Measurements from ENCODE around the gene ROR2. TPM values are rescaled to one million over a fixed set of nuclear protein-coding genes. Genes with fewer than 3 reads are reported as not detected.

Gene ROR2
- total and polyA plus RNA-seq, 4 donors, result 2.7 to 32.3 (median 9.2) TPM

DNA sequence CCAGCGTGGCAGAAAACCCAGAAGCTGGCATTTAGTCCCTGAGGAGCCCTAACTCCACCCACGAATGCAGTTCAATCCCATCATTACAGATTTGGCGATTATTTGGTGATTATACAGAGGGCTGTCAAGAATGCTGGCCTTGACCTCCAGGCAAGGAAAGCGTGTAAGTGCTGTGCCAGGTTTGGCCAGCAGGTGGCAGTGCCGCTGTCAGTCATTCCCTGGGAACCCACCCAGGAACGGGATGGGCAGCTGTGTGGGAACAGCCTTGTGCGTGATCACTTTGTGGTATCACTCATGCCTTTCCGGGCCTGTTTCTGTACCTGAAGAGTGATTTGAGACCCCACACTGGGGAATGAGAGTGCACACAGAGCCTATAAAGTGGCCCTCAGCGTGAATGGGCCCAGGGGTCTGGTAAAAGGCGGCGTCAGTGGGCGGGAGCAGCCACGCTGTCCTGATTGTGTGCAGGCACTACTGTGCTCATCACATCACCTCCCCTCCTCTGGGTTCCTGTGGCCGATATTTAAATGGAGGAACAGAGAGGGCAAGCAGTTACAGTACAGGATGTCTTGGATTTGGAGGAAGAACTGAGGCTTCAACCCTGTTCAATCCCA lies 215.6 kb downstream of the ROR2 start:
- H3K36me3 ChIP-seq (ENCODE audit: control insufficient read depth in 4 of 4, insufficient read depth in 4 of 4, low read length in 4 of 4), result peaks cover 0 to 37% (median 10%) of the 10 kb centered on the region in 4 donors
- ATAC-seq (ENCODE audit: insufficient read depth, low FRiP score) (peak; percentile 71), DNase-seq (peak; percentile 62 to 74 (median 72))
- no peak overlapping the region for H3K27ac ChIP-seq (ENCODE audit: low read depth in 1 of 2, low read length in 1 of 2)
- 41 to 44% methylated on average over 14 of the region's 14 CpGs for WGBS, 2 donors
- H3K4me3 ChIP-seq, result no peak overlapping the region
- peaks cover 0 to 2% (median 0%) of the 10 kb centered on the region in 5 donors for H3K4me1 ChIP-seq (ENCODE audit: control insufficient read depth in 5 of 5, insufficient read depth in 5 of 5, low read length in 5 of 5)
- peaks cover 0 to 2% (median 0%) of the 10 kb centered on the region in 4 donors for H3K9me3 ChIP-seq (ENCODE audit: control insufficient read depth in 4 of 4, insufficient read depth in 3 of 4, low read length in 3 of 4)
- H3K27me3 ChIP-seq (ENCODE audit: control insufficient read depth in 3 of 3, insufficient read depth in 3 of 3, low read length in 2 of 3), result no peaks in the 10 kb centered on the region
- H3K9ac ChIP-seq (ENCODE audit: insufficient read depth in 1 of 2, low read length in 2 of 2), result no peak overlapping the region
- TF ChIP-seq, protein P1, sequence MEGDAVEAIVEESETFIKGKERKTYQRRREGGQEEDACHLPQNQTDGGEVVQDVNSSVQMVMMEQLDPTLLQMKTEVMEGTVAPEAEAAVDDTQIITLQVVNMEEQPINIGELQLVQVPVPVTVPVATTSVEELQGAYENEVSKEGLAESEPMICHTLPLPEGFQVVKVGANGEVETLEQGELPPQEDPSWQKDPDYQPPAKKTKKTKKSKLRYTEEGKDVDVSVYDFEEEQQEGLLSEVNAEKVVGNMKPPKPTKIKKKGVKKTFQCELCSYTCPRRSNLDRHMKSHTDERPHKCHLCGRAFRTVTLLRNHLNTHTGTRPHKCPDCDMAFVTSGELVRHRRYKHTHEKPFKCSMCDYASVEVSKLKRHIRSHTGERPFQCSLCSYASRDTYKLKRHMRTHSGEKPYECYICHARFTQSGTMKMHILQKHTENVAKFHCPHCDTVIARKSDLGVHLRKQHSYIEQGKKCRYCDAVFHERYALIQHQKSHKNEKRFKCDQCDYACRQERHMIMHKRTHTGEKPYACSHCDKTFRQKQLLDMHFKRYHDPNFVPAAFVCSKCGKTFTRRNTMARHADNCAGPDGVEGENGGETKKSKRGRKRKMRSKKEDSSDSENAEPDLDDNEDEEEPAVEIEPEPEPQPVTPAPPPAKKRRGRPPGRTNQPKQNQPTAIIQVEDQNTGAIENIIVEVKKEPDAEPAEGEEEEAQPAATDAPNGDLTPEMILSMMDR (IDR thresholded peaks at IDR 0.05; ENCODE audit: control extremely low read depth, extremely low read depth), result peak; percentile 65

DNA sequence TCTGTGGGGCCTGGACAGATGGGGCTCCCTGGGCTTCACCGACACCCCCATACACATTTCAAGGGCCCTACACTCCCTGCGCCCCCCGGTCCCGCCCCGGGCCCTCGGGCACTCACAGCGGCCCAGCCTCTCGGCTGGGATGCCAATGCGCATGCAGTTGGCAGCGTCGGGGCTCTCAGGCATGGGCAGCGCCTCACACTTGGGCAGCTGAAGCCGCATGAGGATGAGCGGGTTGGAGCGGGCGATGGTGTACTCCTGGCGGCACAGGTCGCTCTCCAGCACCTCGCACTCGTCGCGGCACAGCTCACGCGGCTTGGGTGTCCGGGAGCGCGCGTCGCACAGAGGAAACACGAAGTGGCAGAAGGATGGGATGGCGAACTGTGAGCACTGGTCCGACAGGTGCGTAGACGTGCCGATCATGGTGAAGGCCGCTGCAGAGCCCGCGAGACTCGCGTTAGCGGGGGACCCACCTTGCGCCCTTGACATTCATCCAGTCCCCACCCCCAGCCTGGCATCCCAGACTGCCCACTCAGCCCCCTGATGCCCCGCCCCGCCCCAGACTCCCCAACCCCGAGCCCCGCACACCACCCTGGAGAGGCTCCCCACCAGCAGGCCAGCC lies 216.9 kb downstream of the ROR2 start:
- Histone ChIP-seq H3K27me3 (ENCODE audit: control insufficient read depth in 3 of 3, insufficient read depth in 3 of 3, low read length in 2 of 3) (no peaks in the 10 kb centered on the region), H3K9ac (ENCODE audit: insufficient read depth in 1 of 2, low read length in 2 of 2) (no peak overlapping the region), H3K36me3 (ENCODE audit: control insufficient read depth in 4 of 4, insufficient read depth in 4 of 4, low read length in 4 of 4) (peaks cover 0 to 45% (median 10%) of the 10 kb centered on the region in 4 donors), H3K4me1 (ENCODE audit: control insufficient read depth in 5 of 5, insufficient read depth in 5 of 5, low read length in 5 of 5) (peaks cover 0 to 2% (median 0%) of the 10 kb centered on the region in 5 donors), H3K27ac (ENCODE audit: low read depth in 1 of 2, low read length in 1 of 2) (no peak overlapping the region), H3K9me3 (ENCODE audit: control insufficient read depth in 4 of 4, insufficient read depth in 3 of 4, low read length in 3 of 4) (peaks cover 0 to 2% (median 0%) of the 10 kb centered on the region in 4 donors), H3K4me3 (no peak overlapping the region)
- DNase-seq (no peak), ATAC-seq (ENCODE audit: insufficient read depth, low FRiP score) (no peak)
- WGBS, 2 donors, result 97 to 98% methylated on average over 45 to 46 of the region's 46 CpGs
- TF ChIP-seq, protein P1 (IDR thresholded peaks at IDR 0.05; ENCODE audit: control extremely low read depth, extremely low read depth), result no peak

DNA sequence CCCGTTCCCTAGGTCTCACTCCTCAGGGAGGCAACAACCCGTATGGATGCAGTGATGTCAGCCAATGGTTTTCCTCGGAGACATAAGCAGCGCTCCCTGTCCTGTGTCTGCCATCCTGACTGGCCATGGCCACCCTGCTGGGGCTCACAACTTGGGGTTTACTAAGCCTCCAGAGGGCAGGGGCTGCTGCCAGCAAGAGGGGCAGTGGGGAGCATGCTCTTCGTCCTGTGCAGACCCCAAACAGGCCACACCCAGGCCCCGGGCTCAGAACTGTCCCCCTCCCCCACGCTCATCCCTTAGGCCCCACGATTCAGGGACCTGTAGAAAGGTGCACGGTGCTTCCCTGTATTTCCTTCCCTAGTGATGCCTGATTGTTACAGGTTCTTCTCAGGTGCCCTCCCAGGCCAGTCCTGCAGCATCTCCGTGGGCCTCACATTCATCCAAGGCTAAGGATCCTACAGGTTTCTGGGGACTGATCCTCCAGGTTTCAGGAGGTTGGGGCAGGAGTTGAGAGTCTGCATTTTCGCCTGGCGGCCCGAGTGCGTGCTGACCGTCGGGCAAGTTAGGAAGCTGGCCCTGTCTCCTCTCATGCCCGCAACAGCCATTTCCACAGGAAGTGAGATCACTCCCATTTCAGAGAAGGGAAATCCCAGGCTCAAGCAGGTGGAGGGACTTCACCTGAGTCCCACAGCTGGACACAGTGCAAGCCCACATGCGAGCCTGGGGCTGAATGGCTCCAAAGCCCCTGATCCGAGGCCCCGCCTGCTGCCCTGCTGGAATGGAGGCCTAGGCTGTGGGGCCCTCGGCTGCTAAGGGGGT lies 217.6 kb downstream of the ROR2 start:
- H3K4me3 ChIP-seq, result no peak overlapping the region
- peaks cover 0 to 2% (median 0%) of the 10 kb centered on the region in 4 donors for H3K9me3 ChIP-seq (ENCODE audit: control insufficient read depth in 4 of 4, insufficient read depth in 3 of 4, low read length in 3 of 4)
- no peak for DNase-seq
- peaks cover 0 to 44% (median 10%) of the 10 kb centered on the region in 4 donors for H3K36me3 ChIP-seq (ENCODE audit: control insufficient read depth in 4 of 4, insufficient read depth in 4 of 4, low read length in 4 of 4)
- peaks cover 0 to 2% (median 0%) of the 10 kb centered on the region in 5 donors for H3K4me1 ChIP-seq (ENCODE audit: control insufficient read depth in 5 of 5, insufficient read depth in 5 of 5, low read length in 5 of 5)
- H3K27me3 ChIP-seq (ENCODE audit: control insufficient read depth in 3 of 3, insufficient read depth in 3 of 3, low read length in 2 of 3), result no peaks in the 10 kb centered on the region
- WGBS, 2 donors, result 85 to 86% methylated on average over 21 of the region's 21 CpGs
- no peak overlapping the region for H3K9ac ChIP-seq (ENCODE audit: insufficient read depth in 1 of 2, low read length in 2 of 2)
- H3K27ac ChIP-seq (ENCODE audit: low read depth in 1 of 2, low read length in 1 of 2), result no peak overlapping the region
- ATAC-seq (ENCODE audit: insufficient read depth, low FRiP score), result no peak
- TF ChIP-seq, protein P1 (IDR thresholded peaks at IDR 0.05; ENCODE audit: control extremely low read depth, extremely low read depth), result no peak

Data from lung (tissue), 12 donors.